Measurements from ENCODE around the gene ZNF397.

ZNF397 gene

DNA sequence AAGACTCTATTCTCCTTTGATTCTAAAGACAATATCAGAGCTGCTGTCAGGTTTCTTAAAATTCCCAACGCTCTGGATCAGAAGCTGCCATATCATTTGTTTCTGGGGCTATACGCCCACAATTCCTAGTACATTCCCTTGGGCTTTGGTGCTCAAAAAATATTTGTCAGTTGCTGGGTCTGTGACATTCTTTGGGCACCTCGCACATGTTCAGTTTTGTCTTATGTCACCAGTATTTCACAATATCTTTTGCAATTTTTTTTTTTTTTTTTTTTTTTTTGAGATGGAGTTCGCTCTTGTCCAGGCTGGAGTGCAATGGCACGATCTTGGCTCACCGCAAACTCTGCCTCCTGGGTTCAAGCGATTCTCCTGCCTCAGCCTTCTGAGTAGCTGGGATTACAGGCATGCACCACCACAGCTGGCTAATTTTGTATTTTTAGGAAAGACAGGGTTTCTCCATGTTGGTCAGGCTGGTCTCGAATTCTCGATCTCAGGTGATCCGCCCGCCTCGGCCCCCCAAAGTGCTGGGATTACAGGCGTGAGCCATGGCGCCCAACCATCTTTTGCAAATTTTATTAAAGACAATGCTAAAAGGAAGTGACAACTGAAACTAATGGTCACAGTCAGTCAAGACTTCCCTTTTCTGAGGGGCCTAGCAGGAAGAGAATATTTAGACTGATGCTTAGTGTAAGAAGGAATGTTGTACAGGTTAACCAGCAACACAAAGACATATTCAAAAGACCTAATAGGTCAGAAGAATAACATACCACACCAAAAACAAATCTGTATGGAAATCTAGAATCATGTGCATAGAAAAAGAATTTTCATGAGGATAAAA is 6.8 kb downstream of the ZNF397 start:
- peak; percentile 9 for DNase-seq

DNA sequence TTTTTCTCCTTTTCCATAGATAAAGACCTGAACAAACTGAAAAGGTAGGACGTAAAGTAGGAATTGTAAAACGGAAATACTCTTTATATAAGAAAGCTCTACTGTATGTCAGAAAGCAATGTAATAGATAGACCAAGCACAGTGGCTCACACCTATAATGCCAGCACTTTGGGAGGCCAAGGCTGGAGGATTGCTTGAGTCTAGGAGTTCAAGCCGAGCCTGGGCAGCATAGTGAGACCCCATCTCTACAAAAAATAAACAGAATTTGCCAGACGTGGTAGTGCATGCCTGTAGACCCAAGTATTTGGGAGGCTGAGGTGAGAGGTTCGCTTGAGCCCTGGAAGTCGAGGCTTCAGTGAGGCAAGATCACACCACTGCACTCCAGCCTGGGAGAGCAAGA is 7.6 kb downstream of the ZNF397 start:
- no peak for DNase-seq

DNA sequence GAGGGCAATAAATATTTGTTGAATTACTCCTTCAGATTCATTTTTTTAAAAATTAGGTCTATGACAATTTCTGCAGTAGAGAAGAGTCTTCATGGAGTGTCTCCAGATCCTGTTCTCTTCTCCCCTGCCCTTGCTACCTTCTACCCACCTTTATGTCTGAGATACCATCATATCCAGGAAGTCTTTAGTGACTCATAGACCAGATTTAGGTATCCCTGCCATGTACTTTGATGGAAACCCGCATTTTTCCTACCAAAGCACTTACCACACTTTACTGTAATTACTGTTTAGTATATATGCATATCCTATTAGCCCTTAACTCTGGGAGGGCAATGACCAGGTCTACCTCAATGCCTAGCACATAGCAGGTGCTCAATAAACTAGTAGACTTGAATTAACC is 11.6 kb downstream of the ZNF397 start:
- DNase-seq: no peak

DNA sequence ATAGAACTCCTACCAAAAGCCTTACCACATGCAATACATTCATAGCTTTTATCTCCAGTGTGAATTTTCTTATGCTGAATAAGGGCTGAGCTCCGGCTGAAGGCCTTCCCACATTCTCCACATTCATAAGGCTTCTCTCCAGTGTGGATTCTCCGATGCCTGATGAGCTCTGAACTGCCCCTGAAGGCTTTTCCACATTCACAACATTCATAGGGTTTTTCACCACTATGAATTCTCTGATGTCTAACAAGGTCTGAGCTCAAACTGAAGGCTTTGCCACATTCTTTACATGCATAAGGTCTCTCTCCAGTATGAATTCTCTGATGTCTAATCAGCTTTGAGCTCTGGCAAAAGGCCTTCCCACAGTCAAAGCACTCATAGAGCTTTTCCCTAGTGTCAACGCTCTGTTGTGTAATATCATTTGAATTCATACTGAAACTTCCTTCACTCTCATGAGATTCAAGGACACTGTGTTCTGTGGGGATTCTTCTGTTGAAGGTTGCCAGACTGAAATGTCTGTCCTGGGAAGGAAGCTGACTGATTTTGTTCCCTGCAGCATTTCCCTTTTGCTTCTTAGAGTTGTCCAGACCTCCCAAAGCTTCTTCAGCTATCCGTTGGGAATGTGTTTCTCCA is 12.9 kb downstream of the ZNF397 start:
- no peak for DNase-seq

DNA sequence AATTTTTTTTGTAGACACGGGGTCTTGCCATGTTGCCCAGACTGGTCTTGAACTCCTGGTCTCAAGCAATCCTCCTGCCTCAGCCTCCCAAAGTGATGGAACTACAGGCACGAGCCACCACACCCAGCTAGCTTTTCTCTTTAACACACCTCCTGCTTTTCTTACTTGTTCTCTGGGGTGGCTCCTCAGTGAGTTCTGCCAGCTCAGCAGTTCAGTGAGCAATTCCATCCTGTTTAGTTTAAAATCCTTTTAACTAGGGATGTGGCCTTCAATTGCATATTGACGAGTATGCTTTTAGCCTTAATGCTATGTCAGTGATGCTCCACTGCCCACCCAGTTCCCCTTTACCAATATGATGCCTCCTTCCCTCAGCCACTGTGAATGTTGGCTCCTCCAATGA is 16.1 kb downstream of the ZNF397 start:
- DNase-seq: no peak

DNA sequence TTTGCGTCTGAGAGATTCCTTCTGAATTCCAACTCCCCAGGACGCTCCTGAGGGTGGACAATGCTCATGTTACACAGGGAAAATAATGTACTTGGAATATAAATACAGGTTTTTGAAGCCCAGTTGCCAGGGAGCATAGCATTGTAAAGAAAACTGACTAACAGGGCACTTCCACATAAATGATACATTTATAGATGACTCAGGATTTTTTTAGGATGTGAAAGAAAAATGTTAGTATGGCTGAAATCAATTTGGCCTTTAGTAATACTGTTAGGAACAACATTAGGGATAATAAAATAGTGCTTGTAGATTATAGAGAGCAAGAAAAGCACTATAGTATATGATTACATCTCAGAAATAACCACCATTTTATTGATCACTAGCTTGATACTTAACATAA is 23.6 kb downstream of the ZNF397 start:
- DNase-seq: no peak

DNA sequence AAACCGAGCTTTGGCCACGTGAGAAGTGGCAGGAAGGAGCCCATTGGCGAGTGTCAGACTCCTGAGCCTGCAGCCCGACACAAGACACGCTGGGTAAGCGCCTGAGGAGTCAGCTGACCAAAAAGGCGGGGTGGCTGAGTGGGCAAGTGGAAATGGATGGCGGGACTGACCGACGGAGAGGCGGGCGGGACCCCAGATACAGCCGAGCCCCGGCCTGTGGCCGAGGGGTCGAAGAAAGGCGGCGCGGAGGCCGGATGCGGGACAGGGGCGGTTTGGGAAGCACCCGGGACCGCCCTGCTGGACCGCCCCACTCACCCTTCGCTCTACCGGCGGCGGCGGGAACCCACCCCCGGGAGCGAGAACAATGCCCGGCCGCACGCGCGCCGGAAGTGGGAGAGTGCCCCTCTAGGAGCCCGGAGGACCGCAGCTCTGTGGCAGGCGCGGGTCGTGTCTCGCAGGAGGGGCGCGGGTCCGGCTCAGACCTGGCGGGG is 26.4 kb downstream of the ZNF397 start:
- DNase-seq: no peak

DNA sequence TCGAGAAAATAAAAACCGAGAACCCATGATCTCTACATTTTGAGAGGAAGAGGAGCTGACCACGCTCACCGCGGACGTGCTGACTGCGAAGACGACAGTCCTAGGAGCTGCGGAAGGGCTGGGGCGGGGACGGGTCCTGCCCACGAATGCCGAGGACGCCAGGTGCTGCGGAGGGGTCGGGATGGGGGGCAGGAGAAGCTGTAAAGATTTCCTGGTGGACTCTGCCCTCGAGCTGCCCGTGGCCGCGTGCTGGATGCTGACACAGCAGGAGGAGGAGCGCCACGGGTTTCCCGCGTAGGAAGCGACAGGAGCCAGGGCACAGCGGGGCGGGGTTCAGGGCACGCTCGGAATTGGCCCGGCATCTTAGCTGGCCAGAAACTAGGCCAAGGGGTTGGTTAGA is 27.0 kb downstream of the ZNF397 start:
- DNase-seq: no peak

DNA sequence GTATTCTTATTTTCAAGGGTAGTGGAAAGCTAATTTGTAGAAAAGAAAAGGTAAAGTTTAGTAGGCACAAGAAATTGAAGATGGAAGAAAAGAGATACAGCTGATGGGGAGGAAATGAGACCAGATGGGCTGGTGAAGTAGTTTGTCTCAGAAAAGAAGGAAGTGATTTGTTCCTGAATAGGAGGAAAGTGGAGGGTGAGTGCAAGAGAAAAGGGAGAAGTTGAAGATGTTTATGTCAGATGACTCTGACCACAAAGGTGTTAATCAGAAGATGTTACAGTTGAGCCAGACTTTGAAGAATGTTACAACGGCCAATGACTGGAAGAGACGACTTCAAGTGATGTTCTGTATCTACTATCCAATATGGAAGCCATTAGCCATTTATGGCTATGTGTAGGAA is 28.0 kb downstream of the ZNF397 start:
- no peak for DNase-seq

DNA sequence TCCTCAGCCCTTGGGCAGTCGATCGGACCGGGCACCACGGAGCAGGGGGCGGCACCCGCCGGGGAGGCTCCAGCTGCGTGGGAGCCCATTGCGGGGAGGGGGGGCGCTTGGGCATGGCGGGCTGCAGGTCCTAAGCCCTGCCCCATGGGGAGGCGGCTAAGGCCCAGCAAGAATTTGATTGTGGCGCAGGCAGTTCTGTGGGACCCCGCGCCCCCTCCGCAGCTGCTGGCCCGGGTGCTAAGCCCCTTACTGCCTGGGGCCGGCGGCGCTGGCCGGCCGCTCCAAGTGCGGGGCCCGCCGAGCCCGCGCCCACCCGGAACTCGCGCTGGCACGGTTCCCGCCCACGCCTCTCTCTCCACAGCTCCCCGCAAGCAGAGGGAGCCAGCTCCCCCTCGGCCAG is 30.8 kb downstream of the ZNF397 start:
- DNase-seq: no peak

DNA sequence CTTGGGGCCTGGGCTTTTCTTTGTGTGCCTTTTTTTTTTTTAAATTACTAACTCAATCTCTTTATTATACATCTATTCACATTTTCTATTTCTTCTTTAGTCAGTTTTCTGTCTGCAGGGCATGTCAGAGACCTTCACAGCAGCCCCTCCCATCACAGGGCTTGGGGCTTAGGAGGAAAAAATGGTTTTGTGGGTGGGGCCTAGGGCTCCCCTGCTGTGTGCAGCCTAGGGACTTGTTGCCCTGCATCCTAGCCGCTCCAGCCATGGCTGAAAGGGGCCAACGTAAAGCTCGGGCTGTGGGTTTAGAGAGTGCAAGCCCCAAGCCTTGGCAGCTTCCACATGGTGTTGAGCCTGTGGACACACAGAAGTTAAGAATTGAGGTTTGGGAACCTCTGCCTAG is 35.4 kb downstream of the ZNF397 start:
- no peak for DNase-seq

DNA sequence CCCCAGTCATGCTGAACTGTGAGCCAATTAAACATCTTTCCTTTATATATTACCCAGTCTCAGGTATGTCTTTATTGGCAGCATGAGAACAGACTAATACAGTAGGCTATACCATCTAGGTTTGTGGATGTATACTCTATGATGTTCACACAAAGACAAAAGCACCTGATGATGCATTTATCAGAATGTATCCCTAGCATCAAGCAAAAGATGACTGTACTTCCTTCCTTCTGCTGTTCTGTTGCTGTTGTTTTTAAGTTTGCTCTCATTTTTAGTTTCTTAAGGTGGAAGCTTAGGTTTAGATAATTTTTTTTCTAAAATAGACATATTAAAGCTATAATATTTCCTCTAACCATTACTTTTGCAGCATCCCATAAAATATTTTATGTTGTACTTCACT is 36.8 kb downstream of the ZNF397 start:
- no peak for DNase-seq

DNA sequence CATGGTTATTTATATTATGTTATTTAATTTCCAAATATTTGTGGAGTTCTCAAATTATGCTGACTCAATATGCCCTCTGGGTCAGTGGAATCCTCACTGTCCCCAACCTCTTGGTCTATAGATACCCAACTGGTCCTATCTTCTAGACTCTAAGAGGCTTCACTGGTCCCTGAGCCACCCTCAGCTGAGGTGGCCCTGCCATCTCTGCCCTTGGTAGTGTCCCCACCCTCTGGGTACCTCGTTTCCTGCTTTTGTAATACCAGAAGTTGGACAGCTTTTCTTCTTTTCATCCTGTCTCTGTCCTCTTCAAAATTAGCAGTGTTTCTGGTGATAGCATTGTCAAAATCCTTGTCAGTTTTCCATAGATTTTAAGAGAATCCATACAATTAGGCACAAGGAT is 37.3 kb downstream of the ZNF397 start:
- DNase-seq: no peak

DNA sequence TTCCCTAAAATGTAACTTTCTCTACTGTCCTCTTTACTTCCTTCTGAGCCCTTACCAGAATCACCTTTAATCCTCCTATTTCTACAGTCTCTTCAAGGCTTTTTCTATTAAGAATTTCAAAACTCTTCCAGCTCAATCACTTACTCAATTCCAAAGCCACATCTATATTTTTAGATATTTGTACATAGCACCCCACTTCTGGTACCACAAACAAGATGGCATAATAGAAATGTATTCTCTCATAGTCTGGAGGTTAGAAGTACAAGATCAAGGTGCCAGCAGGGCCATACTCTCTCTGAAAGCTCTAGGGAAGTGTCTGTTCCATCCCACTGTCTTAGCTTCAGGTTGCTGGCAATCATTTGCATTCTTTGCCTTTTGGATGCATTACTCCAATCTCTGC is 38.1 kb downstream of the ZNF397 start:
- no peak for DNase-seq

DNA sequence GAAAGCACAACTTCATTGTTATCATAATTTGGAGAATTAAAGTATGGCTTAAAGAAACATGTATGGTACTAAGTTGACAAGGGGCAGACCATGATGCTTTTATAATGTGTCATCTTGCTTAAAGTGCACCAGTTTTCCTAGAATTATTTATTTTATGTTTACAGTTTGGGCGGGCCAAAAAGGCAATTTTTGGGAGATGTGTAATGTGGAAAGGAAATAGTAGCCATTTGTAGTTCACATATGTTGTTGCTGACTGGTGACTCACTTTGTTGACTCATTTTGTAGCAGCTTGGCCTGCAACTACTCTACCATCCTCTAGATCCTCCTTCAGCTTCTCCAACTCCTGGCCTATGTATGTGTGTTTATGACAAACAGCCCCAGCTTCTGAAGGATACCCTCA is 41.5 kb downstream of the ZNF397 start:
- DNase-seq: no peak

DNA sequence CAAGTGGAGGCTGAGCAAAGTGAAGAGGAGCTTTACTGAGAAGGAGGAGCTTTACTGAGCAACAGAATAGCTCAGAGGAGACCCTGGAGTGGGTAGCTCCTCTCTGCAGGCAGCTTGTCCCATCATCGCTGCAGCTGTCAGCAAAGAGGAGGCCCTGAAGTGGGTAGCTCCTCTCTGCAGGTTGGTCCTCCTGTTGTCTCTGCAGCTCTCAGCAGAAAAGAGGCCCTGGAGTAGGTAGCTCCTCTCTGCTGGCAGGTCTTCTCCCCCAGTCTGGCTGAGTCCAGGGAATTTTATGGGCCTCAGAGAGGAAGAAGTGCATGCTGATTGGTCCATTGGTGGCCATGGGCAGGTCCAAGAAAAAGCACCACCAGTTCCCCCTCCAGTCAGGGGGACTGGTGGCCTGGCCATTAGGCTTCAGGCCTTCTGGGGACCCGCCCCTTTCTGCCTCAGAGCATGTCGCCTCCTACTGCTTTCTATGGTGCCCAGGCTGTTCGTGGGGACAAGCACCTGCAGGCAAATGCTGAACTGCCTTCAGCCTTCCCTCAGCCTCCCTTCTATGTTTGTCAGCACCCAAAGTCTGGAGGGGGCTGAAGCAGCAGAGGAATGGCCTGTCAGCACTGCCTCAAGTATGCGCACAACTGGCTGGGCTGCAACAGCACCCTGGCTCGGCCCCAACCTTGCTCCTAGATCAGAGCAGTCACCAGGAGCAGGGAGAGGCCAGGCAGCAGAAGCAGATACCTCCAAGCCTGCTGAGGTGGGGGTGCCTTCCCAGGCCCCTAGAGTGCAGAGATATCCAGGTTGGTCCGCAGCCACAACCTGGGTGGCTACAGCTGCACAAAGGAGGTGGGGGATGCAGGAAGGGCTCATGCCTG is 43.3 kb downstream of the ZNF397 start:
- DNase-seq: no peak

DNA sequence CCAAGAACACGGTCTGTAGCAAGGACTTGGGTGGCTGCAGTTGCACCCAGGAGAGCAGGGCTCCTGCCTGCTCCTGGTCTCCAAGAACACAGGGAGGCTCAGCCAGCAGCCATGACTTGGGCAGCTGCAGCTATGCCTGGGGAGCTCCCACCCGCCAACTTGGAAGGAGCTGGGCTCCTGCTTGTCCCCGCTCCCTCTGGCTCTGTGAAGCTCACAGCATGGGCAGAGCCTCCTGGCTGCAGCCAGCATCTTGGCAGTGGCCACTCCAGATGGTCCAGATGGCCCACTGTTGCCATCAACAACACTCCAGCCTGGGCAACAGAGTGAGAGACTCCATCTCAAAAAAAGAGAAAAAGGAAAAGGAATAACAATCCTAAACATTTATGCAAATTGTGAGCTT is 44.0 kb downstream of the ZNF397 start:
- DNase-seq: no peak

DNA sequence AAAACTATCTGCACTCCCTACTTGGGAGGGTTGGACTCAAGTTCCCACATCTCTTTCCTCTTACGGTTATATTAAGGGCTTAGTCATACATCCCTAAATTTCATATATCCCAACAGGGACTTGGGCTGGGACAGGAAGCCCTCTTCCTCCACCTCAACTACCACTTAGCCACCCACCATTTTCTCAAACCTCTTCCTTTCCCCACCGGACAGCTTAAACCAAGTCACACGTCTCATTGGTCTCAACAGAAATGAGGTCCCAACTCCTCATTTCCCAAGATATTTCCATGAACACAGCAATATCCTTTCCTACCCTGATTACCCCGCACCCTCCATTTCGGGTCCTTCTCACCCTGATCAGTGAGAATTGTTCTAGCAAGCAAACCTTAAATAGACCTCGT is 48.5 kb downstream of the ZNF397 start:
- DNase-seq: no peak

DNA sequence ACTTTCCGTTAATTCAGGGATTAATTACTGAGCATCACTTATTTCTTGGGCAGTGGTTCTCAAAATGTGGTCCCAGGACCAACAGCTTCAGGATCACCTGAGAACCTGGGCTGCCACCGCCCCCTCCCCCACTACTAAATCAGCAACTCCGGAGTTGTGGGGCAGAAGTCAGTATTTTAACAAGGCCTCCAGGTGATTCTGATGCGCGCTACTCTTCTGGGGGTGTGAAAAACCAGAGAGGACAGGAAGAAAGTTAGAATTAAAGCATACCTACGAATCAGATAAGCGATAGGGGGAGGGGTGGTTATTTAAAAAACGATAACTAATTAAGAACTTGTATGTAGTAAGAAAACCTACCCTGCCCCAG is 48.9 kb downstream of the ZNF397 start:
- no peak for DNase-seq

DNA sequence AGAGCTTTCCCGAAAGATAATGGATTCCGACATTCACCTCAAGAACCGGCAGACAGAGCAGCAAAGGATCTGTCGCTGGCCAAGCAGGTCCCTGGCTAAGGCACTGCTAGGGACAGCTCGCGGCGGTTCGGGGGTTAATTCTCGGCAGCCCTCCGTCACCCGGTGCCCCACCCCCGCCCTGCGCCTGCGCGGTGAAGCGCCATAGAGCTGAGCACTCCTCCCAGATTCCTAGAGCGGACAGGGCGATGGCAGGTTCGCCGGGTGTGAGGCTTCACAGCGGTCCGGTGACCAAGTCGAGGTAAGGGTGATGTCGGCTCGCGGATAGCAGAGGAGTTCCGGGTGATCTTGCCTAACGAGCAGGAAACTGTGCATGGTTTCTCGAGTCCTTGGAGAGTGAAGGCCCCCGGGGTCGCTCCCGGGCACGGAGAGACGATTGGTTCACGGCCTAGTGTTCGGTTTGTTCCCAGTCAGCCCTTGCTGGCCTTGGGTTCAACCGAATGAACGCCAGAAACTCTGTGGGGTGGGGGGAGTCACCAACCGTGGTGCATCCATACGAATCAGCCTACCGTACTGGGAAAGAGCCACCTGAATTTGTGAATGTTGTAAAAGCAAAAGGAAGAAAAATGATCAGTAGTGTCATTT is 49.4 kb downstream of the ZNF397 start, which contains the start of gene ZSCAN30:
ZSCAN30 (minus strand) TSS at position 136 of the 642 bp plus-strand sequence. CDS start 25,877 bp downstream, outside the sequence.
- peak; percentile 93 for DNase-seq

DNA sequence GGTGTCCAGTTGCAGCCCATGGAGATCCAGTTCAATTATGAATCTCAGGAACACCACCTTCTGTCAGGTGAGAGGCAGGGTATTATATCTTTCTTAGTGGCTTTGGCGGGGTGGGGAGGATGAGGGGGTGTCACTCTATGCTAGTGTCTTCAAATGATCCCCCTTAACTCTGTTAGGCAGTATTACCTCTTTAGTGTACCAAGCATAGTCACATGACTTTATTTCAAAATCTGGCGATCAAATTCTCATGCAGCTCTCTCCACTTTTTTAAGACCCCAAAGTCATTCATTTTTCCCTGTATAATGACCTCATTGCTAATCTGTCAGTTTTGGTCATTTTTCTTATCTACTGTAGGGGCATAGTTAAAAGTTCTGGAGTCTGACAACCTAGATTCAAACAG is 50.3 kb downstream of the ZNF397 start:
- no peak for DNase-seq

DNA sequence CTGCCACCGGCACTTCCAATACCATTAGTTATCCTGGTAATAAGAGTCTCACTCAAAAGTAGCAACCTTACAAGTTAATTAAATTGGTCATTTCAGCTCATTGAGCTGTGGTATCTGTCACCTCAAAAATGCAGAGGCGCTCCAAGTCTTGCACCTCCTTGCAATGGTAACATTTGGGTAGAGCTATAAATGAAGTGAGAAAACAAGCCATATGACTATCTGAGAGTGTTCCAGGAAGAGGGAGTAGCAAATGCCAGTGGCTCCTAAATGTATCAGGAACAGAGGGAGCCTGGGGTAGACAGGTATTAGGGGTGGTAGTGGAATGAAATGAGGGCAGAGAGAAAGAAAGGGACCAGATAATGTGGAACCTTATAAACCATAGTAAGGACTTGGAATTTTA is 55.2 kb downstream of the ZNF397 start:
- DNase-seq: no peak

DNA sequence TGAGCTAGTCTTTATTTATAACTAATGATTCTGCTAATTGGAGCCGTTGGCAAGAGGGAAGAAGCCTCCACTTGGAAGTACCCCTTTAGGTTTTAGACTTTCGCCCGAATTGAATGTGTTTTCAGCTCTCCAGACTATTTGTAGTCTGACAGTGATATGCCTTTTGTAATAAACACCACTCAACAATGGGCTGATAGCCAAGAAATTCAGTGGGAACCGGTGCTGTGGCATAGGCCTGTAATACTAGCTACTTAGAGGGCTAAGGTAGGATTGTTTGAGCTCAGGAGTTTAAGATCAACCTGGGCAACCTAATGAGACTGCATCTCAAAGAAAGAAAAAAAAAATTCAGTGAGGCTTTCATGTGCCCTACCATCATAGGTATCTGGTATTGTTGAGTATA is 62.8 kb downstream of the ZNF397 start:
- no peak for DNase-seq
